HG03280 (cell line): ENCODE data around the gene STXBP5L.
"Not testable (repeated sequence)": the region's sequence is repeated elsewhere in the genome, so short reads cannot be mapped to it uniquely, and the experiment has no call there.

Experiments
- ATAC-seq: cut with Tn5 transposase; IDR thresholded peaks from one replicate; pipeline ENCODE4 v1.9.1; 2021; ENCODE audit warnings: mild to moderate bottlenecking, moderate library complexity; ENCODE audit not compliant: unreplicated experiment

The STXBP5L gene

DNA sequence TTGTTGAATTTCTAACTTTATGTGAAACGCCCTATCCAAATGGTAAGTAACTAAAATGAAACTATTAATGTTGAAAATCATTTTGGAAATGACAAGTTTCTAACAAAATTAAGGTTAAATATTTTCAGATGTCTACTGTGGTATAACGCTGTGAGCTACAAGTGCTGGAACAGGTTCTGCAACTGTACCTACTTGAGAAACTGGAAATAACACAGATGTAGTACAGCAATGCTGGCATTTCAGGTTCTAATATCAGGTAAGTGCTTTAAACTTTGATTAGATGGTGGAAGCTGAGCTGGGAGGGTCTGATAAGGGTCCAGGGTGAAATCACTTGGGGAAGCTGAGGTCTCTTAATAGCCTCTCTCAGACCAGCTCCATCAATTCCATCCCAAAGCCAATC lies 315.1 kb downstream of the STXBP5L start:
- ATAC-seq = no peak

DNA sequence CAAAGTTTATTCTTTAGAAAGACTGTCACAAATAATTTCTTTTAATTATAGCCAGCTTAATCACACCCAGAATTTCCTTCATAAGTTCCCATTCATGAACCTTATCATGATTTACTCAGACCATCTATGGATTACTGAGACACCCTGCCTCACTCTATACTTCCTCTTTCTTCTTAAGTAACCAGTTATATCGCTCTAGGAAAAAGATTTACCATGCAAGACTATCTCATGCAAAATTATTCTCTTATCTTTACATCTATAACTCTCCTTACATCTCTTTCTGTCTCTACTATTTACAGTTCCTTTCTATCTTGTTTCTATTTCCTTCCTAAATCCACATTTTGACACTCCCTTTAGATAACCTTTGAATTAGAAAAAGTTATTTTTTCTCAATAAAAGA lies 321.0 kb downstream of the STXBP5L start:
- ATAC-seq = no peak

DNA sequence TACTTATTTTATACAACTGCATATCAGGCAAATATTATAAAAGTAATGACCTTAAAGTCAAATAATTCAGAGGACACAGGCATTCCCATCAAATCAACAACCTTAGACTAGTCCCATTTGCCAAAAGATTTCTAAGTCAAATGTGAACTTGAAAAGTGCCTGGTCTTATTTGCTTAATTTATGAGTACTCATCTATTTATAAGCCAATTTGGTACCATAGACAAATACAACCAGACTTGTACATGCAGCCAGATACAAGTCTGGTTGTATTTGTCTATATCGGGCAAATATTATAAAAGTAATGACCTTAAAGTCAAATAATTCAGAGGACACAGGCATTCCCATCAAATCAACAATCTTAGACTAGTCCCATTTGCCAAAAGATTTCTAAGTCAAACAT lies 322.2 kb downstream of the STXBP5L start:
- not testable (repeated sequence) for ATAC-seq

DNA sequence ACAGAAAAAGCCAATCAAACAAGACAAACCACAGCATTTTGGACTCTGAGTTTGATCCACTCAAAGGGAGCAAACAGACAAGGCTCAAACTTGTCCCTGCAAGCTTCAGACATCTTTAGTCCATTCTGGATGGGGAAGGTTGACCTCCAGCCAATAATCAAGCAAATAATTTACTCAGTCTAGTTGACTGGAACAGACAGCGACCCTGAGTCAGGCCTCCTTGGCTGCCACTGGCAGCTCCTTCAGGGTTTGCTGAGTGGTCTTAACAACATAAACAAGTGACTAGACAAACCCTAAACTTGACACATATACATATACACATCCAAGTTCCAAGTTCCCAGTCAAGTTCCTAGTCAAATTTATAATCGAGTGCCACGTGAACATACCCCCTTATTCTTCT lies 323.9 kb downstream of the STXBP5L start:
- no peak for ATAC-seq

DNA sequence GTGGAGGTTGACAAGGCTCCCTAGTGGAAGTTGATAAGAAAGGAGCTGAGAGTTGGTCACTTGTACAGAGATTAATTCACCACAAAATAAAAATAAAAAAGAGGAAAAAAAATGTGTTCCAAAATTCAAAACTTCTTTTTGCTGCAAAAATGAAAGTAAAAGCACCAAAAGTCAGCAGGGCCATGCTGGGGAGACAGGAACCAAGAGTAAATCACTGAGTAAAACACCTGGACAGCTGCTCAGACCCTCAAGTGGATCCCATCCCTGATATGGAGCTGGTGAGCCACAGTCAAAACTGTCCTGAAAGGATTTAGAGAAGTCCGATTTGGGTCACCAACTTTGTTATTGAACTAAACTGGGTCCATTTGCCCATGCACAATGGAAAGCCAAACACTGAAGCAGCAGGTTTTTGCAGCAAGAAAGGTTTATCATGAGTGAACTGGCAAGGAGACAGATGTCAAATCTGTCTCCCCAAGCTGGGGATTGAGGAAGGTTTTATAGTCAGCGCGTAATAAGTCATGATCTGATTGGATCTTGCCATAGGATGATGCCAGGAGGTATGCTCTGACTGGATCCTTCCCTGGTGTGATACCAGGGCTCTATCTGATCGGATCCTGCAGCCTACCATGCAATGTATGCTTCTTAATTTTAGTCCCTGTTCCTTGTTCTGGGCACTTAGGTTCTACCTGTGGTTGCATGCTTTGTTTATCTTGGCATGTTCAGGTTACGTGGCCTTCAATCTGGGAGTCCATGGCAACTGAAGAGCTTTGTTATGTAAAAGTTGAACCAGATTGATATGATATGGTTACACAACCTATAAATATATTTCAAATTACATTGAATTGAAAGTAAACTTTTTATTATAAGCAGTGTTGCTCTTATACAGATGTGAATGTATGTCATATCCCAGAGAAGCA lies 324.6 kb downstream of the STXBP5L start:
- ATAC-seq = no peak

DNA sequence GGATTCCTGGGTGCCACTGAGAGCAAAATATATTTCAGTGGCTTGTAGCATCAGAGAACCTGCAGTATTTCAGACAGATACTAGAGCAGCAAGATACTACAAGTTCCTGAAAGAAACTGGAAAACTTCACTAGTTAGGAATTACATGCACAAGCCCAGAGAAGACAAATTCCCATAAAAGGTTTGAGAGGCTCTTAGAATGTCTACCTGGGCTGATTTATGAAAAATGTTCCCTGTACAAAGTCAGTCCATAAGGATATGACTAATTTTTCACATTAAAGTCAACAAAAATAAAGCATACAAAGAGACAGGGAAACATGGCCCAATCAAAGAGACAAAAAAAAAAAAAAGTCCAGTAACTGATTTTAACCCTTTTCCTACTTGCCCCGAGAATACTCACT lies 335.2 kb downstream of the STXBP5L start:
- no peak for ATAC-seq

DNA sequence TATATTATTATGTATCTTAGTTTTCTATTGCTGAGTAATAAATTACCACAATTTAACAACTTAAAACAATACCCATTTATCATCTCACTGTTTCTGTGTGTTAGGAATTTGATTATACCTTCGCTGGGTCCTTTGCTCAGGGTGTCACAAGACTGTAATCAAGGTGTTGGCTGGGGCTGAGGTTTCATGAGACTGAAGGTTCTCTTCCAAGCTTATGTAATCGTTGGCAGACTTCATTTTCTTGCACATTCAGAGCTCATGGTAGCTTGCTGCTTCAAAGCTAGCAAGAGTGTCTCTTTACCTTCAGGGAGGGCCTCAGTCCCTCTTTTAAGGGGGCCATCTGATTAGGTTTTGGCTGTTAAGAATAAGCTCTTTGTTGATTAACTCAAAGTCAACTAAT lies 344.7 kb downstream of the STXBP5L start:
- ATAC-seq = no peak

DNA sequence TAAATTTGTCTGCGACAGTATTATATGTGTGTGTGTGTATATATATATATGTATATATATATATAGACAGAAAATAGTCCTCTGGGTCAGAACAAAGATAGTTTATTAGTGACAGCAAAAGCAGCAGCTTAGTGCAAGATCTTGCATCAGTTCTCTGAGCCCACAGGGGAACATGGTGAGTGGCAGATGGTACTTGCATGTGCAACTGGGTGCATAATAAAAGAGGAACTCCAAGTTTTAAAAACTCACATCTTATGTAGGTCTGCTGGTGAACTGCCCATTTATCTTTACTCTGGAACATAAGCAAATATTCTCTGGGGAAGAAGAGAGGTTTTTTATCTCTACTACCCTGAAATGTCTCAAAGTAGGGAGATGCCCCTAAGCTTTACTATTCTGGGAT lies 361.4 kb downstream of the STXBP5L start:
- no peak for ATAC-seq

DNA sequence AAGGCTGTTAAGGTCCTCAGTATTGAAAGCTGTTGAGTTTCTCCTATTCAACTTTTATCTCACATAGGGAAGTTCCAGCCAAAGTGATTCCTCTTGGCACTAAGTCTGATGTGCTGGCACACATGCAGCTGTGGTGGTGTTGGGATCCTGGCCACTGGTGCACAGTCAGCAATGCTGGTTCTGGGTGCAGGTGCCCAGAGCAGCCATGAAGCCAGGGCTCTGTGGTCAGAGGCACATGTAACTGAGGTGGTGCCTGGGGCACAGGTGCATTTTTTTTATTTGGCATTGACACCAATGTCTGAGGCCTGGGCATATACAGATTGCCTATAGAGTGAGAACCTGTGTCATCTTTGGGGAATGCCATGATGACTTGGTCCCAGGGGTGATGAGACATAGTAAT lies 366.4 kb downstream of the STXBP5L start:
- no peak for ATAC-seq

DNA sequence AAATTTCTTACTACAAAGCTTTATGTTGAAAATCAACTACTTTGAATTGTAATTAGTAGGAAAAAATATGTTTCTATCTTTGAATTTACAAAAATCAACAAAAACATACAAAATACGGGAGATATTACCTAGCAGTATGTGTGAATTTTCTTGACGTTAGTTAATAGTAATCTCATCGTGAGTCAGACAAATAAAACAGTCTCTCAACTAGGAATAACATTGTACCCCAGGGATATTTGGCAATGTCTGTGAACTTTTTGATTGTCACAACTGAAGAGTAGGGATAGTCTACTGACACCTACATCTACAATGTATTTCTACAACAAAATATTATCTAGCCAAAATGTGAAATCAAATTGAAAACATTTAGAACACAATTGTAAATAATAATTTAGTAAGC lies 387.4 kb downstream of the STXBP5L start:
- ATAC-seq = no peak

DNA sequence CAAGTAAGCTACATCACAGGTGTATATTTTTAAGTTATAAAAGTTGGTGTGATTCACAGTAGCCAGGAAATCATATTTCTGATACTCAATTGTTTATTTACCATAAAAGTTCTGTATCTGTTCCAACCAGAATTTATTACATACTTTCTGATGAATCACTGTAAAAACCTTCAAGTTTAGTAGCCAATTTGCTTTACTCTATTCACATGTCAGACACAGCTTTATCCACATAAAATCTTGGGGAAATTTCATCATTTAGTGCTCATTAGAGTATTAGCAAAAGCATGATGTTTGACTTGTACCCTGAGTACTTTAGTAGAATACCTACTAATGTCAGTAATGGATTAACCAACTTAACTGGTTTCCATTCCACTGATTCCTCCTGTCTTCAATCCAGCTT lies 388.0 kb downstream of the STXBP5L start:
- ATAC-seq = no peak

DNA sequence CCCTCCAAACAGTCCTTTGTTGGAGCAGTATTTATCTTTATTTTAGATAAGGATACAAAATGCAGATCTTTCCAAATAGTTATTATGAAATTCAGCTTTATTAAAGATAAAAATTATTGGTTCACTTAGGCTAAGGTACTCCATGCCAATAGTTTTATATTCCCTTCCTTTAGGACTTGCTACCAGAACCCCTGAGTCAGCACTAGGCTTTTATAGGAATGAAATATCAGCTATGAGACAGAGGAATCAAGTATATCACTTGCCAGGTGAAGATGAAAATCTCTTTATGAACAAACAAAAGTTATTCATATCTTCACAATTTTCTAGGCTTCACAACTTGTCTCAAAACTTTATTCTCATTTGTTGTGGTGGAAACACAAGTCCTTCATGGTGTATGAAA lies 416.3 kb downstream of the STXBP5L start:
- ATAC-seq = no peak

DNA sequence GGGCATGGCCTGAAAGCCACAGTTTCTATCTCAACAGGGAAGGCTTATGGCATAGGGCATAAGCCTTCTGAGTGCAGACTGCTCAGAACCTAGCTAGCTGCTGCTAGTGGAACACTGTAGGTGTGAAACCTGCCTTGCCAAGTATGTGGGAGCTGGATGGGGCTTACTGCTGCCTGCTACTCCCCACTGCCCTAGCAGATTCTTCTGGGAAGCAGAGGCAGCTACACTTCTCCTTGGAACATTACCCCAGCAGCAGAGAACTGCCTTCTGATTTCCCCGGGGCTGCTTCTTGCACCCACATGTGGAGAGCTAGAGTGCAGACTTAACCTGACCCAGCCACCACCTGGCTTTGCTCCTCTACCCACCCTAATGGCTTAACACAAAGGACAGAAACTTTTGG lies 422.1 kb downstream of the STXBP5L start:
- no peak for ATAC-seq

DNA sequence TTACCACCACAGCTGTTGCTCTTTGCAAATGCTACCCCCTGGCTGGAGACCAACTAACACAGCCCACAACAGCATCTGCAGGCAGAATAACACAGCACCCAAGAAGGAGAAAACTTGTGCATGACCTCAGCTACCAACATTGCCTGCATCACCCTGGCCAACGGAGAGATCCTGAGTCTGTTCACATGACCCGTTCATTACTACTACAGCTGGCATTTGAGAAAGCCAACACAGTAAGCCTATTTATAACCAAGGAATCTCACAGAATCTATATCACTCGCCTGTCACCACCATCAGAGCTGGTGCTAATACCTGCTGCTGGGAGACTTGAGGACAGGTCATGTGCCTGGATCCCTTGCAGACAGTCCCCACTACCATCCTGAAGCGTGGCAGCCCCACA lies 422.6 kb downstream of the STXBP5L start:
- ATAC-seq = no peak

DNA sequence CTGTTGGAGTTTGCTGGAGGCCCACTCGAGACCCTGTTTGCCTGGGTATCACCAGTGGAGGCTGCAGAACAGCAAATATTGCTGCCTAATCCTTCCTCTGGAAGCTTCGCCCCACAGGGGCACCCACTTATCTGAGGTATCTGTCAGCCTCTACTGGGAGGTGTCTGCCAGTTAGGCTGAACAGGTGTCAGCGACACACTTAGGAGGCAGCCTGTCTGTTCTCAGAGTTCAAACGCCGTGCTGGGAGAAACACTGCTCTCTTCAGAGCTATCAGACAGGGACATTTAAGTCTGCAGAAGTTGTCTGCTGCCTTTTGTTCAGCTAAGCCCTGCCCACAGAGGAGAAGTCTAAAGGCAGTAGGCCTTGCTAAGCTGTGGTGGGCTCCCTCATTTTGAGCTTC lies 448.0 kb downstream of the STXBP5L start:
- not testable (repeated sequence) for ATAC-seq

DNA sequence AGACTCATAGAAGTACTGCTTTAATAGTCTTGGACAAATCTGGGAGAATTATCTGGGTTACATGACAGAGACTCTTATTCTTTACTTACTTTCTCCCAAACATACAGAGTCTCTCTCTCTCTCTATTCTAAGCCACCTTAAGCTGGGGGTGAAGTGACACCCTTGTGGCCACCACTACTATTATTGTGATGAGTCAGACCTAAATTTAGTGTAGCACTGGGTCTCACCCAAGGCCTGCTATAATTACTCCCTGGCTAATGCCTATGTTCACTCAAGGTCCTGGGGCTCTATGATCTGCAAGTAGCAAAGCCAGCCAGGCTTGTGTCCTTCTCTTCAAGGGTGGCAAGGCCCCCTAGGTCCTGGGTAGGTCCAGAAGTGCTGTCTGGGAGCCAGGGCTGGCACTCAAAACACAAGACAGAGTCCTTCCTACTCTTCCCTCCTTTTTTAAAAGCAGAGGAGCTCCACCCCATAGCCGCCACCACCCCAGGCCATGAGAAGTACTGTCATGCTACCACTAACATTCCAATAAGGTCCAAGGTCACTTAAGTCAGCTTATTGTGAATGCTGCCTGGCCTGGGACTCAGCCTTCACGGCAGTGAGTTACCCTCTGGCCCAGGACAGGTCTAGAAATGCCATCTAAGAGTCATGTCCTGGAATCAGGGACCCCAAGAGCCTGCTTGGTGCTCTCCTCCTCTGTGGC lies 454.2 kb downstream of the STXBP5L start:
- peak; percentile 50 for ATAC-seq

DNA sequence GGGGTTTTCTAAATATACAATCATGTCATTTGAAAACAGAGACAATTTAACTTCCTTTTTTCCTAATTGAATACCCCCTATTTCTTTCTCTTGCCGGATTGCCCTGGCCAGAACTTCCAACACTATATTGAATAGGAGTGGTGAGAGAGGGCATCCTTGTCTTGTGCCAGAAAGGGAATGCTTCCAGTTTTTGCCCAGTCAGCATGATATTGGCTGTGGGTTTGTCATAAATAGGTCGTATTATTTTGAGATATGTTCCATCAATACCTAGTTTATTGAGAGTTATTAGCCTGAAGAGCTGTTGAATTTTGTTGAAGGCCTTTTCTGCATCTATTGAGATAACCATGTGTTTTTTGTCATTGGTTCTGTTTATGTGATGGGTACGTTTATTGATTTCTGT lies 480.3 kb downstream of the STXBP5L start:
- ATAC-seq = not testable (repeated sequence)

DNA sequence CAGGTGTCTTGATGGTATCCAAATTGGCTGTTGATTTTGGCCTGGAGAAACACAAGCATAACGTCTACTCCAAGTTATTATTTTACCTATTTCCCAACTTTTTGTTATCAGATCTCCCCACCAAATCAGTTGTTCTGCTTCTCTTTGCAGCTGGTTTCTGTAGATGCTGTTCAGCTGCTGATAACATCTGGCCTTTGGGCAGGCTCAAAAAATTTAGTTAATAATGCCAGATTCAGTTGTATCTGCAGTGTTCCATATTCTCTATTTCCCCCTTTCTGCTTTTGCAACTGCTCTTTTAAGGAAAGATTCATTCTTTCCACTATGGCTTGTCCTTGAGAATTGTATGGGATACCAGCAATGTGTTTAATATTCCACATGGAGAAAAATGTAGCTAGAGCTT lies 488.0 kb downstream of the STXBP5L start:
- not testable (repeated sequence) for ATAC-seq

DNA sequence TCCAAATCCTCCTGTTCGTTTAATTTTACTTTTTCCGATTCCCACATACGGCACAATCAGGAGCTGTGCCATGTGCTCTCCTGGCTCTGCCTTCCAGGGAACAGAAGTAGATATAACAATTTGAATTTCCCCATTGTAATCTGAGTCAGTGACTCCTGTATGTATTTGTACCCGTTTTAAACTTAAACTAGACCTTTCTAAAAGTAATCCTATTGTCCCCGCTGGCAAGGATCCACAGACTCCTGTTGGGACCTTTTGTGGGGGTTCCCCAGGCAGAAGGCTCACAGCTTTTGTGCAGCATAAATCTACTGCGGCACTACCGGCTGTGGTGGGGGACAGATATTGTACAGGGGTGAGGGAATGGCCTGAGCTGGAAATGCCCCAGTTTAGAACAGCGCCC lies 490.0 kb downstream of the STXBP5L start:
- not testable (repeated sequence) for ATAC-seq

DNA sequence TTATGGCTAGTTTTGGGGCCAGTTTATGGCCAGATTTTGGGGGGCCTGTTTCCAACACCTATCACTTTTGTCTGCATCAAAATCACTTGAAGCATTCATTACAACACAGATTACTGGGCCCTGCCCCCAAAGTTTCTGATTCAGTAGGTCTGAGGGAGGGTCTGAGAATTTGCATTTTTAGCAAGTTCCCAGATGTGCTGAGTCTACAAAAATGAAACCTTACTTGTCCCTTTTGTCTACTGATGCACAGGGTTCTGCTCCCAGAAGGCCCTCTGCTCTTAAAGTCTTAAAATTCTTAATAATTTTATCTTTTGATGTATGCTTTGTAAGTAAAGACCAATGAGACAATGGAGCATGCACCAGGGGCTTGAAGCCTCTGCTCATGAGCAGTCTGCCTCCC lies 491.8 kb downstream of the STXBP5L start:
- no peak for ATAC-seq

DNA sequence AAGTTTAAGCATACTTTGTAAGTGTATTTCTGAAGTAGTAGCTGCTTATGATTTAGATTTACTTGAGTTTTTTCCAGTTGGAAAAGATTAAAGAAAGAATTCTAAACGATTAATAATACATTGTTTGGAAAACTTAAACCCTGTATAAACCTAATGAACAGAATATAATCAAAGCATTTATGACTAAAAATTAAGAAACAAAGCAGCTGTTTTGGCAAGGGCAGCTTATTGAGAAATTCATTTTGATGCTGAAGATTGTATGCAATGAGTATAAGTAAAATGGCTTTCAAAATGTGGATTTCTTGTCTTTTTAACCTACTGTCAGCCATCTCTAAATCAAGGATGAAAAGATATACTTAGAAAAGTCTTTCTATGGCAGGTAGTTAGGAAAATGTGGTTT lies 497.6 kb downstream of the STXBP5L start:
- no peak for ATAC-seq

DNA sequence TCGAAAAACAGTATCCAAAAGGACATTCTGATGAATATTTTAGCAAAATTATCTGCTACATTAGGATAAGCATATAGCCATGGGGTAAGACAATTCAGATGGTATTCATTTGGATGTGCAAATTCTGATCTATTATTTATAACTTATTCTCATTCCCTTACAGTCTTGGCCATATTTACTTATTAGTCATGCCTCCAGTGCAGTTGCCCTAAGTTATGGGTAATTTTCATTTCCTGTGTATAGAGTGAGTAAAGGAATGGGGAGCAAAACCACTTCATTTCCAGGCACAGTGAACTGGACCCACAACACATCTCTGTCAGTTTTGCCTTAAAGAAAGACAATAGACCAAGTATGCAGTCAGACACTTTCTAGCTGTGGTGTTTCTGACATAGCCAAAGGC lies 503.5 kb downstream of the STXBP5L start:
- ATAC-seq = no peak
